DND-41 (cell line): ENCODE data around the gene PVALEF.

Source experiments
- CTCF ChIP-seq: IDR thresholded peaks from 2 replicates; pipeline ENCODE4 v1.5.1; 2012; ENCODE audit warnings: borderline replicate concordance, low read length, moderate library complexity, mild to moderate bottlenecking; ENCODE audit not compliant: poor library complexity, severe bottlenecking; ENCODE audit errors: extremely low read depth
- EZH2 ChIP-seq: IDR thresholded peaks from 3 replicates; pipeline ENCODE4 v1.6.1; 2012; ENCODE audit warnings: borderline replicate concordance, low read depth, mild to moderate bottlenecking, moderate library complexity, low read length, inconsistent platforms; ENCODE audit not compliant: severe bottlenecking

GRCh38 chr17:81140018-81140417 is 25.3 kb upstream of the PVALEF start:
- TF ChIP-seq CTCF (no peak), EZH2 (no peak)
